ENCODE results near the gene ARHGEF18. TPM values are rescaled to one million over a fixed set of nuclear protein-coding genes. Genes with fewer than 3 reads are reported as not detected.
A peak's percentile ranks its signal among the peaks of the same experiment; 100 is the strongest.

Gene ARHGEF18
- polyA plus RNA-seq, 3 donors = 27.7 to 34.0 (median 34.0) TPM

DNA sequence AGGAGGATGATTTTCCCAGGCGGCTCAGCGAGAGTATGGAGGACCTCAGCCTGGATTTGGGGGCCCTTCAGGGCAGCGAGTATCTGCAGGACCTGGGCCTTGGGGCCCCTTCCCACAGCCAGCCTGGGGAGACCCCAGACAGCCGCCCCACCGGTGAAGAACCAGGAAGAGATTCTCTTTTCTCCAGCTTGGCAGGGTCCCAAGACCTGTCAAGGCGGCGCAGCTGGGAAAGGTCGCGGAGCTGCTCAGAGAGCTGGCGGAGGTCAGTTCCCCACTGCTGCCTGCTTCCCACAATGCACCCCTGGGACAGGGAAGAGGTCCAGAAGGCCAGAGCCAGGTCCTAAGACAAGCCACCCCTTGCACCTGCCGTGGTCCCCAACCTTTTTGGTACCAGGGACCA, 24.1 kb downstream of the ARHGEF18 start:
- DNase-seq (ENCODE audit: extremely low read depth in 1 of 11, low read depth in 9 of 11, low spot score in 4 of 11) = no peak

DNA sequence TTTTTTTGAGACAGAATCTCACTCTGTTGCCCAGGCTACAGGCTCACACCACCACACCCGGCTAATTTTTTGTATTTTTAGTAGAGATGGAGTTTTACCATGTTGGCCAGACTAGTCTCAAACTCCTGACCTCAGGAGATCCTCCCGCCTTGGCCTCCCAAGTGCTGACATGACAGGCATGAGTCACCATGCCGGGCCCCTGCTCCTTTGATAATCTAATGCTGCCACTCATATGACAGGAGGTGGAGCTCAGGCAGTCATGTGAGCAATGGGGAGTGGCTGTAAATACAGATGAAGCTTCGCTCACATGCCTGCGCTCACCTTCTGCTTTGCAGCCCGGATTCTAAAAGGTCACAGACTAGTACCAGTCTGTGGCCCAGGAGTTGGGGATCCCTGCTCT, 25.1 kb downstream of the ARHGEF18 start:
- no peak for DNase-seq (ENCODE audit: extremely low read depth in 1 of 11, low read depth in 9 of 11, low spot score in 4 of 11)

DNA sequence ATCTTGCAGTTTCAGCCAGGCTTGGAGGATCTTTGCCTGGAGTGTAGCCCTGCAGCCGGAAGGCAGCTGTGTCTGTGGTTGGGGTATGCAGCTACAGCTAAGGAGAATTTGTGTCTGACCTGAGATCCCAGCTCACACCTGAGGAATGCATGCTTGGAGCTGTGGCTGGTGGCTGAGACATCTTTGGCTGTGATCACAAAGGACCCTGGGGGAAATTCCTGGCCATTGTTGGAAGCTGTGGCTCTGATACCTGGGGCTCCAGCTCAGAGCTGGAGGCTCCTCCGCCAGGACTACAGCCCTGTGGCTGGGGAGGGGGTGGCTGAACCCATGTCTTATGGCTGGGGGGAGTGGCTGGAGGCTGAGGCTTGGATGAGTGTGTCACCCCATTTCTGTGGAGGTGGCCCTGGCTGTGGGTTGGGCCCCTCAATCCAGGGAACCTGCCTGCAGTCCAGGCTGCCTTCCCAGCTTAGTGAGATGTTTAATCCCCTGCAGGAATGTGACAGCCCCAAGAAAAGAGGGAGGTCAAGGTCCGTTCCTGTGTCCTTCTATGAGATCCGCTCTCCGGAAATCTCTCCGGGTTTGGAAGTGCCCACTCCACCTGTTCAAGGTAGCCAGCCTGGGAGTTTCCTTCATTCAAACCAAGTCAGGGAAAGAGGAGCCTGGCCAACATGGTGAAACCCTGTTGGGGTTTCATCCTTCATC, 27.6 kb downstream of the ARHGEF18 start:
- DNase-seq (ENCODE audit: extremely low read depth in 1 of 11, low read depth in 9 of 11, low spot score in 4 of 11) = no peak

DNA sequence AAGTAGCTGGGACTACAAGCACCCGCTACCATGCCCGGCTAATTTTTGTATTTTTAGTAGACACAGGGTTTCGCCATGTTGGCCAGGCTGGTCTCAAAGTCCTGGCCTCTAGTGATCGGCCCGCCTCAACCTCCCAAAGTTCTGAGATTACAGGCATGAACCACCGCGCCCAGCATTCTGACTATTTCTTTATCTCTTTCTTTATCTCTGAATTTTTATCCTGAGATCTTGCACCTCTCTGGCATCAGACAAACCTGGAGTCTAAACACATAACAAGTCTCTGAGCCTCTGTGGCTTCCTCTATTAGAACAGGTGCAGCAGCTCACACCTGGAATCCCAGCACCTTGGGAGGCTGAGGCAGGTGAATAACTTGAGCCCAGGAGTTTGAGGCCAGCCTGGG, 28.5 kb downstream of the ARHGEF18 start:
- DNase-seq (ENCODE audit: extremely low read depth in 1 of 11, low read depth in 9 of 11, low spot score in 4 of 11) = no peak

DNA sequence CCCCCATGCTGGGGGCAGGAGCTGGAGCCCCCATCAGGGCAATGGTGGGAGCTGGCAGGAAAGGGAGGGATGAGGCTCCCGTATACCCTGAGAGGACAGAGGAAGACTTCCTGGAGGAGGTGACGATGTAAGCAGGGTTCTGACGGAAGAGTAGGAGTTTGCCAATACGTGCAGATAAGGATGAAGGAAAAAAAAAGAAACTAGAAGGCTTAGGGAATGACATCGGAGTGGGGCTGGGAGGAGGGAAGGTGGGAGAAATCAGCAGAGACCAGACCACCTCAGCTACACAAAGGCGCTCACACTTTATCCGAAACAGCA, 32.3 kb downstream of the ARHGEF18 start:
- DNase-seq (ENCODE audit: extremely low read depth in 1 of 11, low read depth in 9 of 11, low spot score in 4 of 11) = no peak

DNA sequence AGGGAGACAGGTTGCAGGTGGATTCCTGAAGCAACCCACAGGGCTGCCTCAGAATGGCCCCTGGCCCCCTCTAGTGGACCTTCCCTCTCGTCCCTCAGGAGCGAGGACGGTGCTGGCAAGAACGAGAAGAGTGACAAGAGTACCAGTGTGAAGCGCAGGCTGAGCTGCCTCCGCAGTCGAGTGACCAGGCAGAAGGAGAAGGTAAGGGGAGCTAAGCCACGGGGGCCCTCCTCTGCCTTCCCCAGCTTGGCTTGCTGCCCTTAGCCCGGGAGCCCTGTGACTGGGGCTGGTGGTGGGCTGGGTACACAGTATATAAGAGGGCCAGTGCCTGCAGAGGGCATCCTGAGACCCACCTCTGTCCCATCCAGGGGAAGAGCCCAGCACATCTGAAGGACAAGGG, 34.0 kb downstream of the ARHGEF18 start:
- no peak for DNase-seq (ENCODE audit: extremely low read depth in 1 of 11, low read depth in 9 of 11, low spot score in 4 of 11)

DNA sequence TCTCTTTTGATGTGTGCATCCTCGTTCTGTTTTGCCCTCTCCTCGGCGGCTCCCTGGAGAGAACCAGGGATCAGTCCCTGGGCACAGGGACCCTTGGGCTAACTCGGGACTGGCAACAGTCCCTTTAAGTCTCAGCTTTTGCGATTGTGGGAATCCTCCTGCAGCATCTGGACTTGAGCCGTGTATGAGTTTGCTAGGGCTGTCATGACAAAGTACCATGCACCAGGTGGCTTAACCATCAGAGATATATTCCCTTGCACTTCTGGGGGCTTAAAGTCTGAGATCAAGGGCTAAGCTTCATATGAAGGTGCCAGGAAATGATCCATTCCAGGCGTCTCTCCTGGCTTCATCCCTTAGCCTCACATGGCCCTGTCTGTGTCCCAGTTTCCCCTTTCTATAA, 34.5 kb downstream of the ARHGEF18 start:
- no peak for DNase-seq (ENCODE audit: extremely low read depth in 1 of 11, low read depth in 9 of 11, low spot score in 4 of 11)

DNA sequence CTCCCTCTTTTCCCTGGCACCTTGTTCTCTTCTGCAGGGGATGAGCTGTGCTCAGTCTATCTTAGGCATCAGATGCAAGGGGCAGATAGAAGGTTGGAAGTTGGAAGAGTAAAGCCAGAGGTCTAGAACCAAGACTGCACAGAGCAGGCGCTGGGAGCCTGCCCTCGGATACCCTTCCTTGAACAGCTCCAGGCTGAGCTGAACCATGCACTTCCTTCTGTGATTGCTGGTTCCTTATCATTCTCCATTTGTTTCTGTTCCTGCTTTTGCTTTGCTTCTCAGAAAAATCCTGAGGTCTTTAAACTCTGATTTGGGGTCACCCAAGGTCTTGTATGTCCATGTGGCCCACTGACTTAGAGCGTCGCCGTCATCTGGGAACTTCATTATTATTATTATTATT, 36.3 kb downstream of the ARHGEF18 start:
- no peak for DNase-seq (ENCODE audit: extremely low read depth in 1 of 11, low read depth in 9 of 11, low spot score in 4 of 11)

DNA sequence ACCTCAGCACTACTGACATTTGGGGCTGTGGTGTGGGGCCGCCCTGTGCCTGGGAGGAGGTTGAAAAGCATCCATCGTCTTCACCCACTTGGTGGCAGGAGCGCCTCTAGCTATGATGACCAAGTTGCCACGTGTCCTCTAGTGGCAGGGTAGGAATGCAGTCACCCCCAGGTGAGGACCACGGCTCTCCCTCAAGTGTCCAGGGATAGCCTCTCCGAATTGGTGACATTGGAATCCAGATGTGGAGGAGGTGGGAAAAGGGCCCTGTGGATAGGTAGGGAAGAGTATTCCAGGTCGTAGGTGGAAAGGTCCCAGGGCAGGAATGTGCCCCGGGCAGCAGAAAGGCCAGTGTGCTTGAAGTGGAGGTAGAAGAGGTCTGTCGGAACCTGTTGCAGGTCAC, 37.6 kb downstream of the ARHGEF18 start:
- DNase-seq (ENCODE audit: extremely low read depth in 1 of 11, low read depth in 9 of 11, low spot score in 4 of 11) = no peak

DNA sequence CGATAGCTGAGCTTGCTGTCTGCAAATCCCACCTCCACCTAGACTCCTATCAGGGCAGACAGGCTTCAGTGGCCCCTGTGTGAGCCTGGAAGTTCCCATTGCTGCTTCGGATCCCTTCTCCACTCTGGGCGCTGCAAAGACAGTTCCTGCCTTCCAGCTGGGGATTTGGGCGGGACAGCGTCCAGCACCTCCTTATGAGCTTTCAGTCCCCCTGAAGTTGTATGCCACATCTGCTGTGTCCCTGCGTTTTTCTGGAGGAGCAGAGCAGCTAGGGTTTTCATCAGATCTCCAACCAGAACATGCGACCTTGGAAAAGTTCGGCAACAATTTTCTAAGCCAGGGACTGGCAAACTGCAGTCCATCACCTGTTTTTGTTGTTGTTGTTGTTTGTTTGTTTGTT, 38.0 kb downstream of the ARHGEF18 start:
- no peak for DNase-seq (ENCODE audit: extremely low read depth in 1 of 11, low read depth in 9 of 11, low spot score in 4 of 11)

DNA sequence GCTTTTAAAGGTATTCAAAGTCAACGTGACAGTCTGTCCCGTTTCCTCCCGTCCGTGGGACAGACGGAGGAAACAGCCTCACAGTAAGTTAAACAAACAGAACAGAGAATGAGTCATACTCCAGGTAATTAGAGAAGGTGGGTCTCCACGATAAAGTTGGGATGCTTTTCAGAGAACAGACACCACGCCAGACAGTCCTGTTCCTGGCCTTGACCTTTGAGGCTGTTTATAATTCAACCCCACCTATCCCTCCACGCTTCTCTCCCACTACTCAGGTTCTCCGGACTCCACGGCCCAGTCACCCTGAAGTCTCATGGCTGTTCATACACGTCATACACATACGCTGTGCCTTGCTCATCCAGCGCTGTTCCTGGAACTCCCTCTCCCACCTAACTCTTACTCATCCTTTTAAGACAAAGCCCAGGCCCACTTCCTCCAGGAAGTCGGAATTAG, 42.5 kb downstream of the ARHGEF18 start:
- no peak for DNase-seq (ENCODE audit: extremely low read depth in 1 of 11, low read depth in 9 of 11, low spot score in 4 of 11)

DNA sequence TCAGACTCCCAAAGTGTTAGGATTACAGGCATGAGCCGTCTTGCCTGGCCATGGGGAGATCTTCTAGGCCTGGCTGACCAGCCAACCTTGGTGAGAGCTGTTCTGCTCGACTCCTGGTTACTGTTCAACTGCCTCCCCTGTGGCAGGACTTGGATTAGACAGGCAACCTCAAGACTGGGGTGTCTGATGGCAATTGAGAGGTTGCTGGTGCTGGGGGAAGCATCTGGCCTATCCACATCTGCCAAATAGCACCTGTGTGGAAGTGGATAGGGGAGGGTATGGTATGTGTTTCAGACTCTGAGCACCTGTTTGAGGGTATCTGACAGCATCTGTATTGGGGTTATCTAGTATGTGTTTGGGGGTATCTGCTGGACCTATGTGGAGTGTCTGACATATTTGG, 44.7 kb downstream of the ARHGEF18 start:
- DNase-seq (ENCODE audit: extremely low read depth in 1 of 11, low read depth in 9 of 11, low spot score in 4 of 11) = no peak

DNA sequence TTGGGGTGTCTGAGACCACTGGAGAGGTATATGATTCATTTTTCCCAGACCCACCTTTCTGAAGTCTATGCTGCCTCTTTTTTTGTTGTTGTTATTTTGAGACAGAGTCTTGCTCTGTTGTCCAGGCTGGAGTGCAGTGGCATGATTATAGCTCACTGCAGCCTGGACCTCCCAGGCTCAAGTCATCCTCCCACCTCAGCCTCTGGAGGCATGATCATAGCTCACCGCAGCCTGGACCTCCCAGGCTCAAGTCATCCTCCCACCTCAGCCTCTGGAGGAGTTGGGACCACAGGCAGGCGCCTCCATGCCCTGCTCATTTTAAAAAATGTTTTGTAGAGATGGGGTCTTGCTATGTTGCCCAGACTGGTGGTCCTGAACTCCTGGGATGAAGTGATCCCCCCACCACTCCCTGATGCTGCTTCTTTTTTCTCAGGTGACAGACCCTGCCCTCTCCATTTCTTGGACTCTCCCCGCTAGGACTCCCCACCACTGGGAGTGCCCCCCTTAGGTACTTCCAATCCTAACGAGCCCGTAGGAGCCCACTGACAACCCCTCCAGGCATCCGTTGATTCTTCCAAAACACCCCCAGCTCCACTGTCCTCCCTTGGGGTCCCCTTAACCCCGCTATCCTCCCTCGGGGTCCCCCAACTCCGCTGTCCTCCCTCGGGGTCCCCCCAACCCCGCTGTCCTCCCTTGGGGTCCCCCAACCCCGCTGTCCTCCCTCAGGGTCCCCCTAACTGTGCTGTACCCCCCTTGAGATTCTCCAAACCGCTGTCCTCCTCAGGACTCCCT, 45.4 kb downstream of the ARHGEF18 start:
- DNase-seq (ENCODE audit: extremely low read depth in 1 of 11, low read depth in 9 of 11, low spot score in 4 of 11) = no peak

DNA sequence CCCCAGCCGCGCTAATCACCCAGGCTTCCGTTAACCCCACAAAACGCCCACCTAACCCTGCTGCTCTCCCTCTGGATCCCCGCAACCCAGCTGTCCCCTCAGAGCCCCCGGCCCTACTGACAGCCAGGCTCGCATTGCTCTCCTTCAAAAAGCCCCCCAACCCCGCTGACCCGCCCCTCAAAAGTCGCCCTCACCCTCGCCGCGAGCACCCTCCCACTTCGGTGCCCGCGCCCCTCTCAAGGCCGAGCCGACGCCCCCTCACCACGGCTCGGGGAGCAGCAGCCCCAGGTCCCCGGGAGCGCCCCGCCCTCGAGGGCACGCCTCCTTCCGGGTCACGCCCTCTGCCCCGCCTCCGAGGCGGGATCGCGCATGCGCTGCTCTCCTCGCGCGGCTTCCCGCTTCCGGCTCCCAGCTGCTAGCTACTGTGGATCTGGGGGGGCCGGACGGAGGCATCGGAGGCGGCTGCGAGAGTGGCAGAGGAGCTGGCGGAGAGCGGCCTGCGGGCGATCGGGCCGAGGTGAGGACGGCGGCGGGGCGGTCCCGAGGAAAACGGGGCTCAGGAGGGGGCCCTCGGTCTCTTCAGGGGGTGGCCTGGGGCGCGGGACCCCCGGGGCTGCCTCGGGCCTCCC, 46.1 kb downstream of the ARHGEF18 start:
- peak; percentile 72 to 88 (median 85) for DNase-seq (ENCODE audit: extremely low read depth in 1 of 11, low read depth in 9 of 11, low spot score in 4 of 11)

DNA sequence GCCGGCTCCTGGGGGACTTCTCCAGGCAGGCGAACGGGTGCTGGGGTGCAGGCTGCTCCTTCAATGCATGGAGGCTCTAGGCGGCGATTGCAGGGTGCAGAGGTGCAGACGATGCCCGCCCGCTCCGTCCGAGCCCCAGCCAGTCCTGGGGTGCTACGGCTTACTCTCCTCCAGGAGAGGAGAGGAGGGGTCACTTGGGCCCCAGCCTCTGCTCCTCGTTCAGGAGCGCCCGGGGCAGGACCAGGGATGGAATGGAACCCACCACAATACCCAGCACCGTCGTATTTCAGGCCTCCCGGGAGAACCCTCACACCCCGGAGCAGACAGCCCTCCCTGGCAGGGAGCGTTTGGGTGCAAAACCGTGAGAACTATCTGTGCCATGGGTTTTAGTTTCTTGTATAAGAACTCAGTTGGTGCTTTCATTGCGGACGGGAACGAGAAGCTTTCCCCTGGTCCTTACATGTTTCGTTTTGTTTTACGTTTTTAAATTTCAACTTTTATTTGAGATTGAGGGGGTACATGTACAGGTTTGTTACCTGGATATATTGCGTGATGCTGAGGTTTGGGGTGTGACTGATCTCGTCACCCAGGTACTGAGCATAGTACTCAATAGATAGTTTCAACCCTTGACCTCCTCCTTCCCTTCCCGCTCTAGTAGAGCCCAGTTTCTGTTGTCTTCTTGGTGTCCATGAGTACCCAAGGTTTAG, 46.8 kb downstream of the ARHGEF18 start:
- DNase-seq (ENCODE audit: extremely low read depth in 1 of 11, low read depth in 9 of 11, low spot score in 4 of 11) = no peak

DNA sequence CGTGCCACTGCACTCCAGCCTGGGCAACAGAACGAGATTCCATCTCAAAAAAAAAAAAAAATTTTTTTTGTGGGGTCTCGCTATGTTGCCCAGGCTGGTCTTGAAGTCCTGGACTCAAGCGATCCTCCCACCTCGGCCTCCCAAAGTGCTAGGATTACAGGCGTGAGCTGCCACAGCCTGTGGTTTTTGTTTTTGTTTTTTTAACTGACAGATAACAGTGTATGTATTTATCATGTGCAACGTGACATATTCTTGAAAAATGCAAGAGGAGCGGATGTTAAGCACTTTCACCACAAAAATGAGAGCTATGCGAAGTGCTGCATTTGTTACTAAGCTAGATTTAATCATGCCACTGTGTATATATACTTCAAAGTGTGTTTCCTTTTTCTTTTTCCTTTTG, 49.0 kb downstream of the ARHGEF18 start:
- DNase-seq (ENCODE audit: extremely low read depth in 1 of 11, low read depth in 9 of 11, low spot score in 4 of 11) = no peak
